ENCODE data around the gene EPHA4.

The EPHA4 gene

DNA sequence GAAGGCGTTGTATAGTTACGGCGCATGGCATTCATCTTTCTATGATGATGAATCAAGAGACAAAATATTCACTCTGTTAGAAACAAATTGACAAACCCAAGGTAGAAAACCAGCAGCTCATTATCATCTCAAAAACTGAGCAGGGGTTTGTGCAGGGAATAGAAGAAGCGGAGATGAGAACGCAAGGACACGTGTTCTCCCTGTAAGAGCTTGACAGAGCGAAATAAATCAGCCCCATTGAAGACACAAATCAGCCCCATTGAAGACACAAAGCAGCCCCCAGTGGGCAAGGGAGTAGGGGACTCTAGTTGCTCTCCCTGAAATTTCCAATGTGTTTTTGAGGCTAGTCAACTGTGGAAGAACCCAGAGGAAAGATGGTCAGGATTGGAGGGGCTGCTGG is 199.2 kb downstream of the EPHA4 start:
- no peak for DNase-seq (ENCODE audit: low spot score)
- no peak for TF ChIP-seq CTCF (conservative IDR thresholded peaks at IDR 0.05; ENCODE audit: low read depth)
- ChIA-PET POLR2A (ENCODE audit: low non-redundant PET) (no interaction called here), CTCF (no interaction called here)
- no peak overlapping the region for H3K27ac ChIP-seq

DNA sequence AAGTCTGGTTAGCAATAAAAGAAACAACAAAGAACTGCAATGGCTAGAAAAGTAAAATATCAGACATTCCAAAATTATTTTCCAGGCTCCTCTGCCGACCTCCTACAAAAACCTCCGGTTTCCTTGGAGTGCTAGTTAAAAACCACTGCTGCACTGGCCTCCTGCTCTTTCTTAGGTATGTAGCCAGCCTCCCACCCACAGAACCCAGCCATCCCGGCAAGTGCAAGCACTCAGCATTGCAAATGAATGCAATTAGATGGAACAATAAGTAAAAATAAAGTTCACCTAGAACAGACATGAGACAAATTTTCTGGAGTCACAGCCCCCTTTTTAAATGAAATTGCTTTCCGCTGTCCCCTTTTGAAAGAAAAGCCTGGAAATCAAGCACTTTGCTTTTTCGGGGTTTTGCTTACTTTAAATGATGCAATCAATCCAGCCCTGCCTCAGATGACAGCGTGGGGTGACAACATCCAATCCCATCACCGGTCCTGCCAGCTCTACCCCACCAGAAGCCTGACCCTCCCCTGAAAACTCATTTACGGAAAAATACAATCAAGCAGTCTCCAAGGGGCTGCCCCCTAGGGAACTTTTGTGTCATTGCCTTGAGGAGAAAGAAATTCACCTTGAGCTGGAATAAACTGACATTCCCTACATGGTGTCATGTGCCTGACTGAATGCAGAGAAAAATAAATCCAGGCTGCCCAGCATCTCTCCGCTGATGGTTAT is 199.8 kb downstream of the EPHA4 start:
- ChIA-PET POLR2A (ENCODE audit: low non-redundant PET) (no interaction called here), CTCF (no interaction called here)
- no peak overlapping the region for H3K27ac ChIP-seq
- no peak for TF ChIP-seq CTCF (conservative IDR thresholded peaks at IDR 0.05; ENCODE audit: low read depth)
- DNase-seq (ENCODE audit: low spot score) = no peak

GRCh38 chr2:221371347-221371746 is 200.8 kb downstream of the EPHA4 start:
- POLR2A ChIA-PET (ENCODE audit: low non-redundant PET) = no interaction called here

DNA sequence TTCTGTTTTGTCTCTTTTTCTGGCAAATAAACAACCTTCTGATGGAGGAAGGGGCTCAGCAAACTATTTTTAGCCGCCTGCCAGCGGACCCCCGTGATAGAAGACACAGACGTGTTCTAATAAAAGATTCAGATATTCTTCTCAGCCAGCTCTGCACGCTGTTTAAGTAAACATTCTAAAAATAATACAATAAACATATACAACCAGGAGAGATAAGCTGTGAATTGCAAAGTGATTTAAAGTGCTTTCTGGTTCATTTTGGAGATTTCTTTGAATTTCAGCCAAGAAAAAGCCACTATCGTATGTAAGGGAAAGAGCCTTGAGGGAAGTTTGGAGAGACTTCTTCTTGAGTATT is 201.3 kb downstream of the EPHA4 start:
- no peak overlapping the region for H3K27ac ChIP-seq
- DNase-seq (ENCODE audit: low spot score) = no peak
- POLR2A ChIA-PET (ENCODE audit: low non-redundant PET) = no interaction called here
- CTCF ChIA-PET = interaction anchor here (0.7 kb wide), 1 partner anchor 177 kb away, joined by 3 read pairs; no protein-coding TSS in a partner anchor
- no peak for TF ChIP-seq CTCF (conservative IDR thresholded peaks at IDR 0.05; ENCODE audit: low read depth)

More at GRCh38 chr2:221371347-221371746, 200.8 kb downstream of the EPHA4 start:
- DNase-seq (ENCODE audit: low spot score) = no peak
- H3K27ac ChIP-seq = no peak overlapping the region
- CTCF ChIA-PET = interaction anchor here (0.5 kb wide), 1 partner anchor 20 kb away, joined by 4 read pairs; no protein-coding TSS in a partner anchor
- TF ChIP-seq CTCF (conservative IDR thresholded peaks at IDR 0.05; ENCODE audit: low read depth) = no peak

DNA sequence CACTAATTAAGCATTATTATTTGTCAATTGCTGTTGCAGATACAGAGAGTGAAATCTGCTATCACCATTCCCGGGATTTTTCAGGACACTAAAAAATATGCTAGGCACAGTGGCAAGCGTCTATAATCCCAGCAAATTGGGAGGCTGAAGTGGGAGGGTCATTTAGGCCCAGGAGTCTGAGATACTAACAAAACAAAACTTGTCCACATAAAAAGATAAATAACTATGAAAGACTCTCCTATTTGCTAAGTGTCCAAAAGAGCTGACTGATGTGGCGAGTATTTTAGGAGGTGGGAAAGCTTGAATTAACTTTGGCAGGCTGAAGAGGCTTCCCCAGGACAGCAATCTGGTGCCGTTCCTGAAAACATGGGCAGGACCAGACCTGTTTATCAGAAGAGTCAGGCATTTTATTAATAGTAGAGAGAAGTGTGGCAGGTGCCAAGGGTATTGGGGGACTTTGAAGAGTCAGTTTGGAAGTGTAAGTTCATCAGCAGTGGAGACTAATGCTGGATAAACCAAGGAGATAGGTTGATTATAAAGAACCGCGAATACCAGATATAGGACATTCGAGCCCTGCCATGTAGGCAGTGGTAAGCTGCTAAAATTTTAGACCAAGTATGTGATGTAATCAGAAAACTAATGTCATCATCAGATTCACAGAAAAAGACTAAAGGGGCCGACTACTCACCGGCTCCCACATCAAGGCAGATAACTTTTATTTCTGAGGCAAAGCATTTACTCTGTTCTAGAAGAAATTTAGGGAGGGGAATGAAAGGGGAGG is 201.8 kb downstream of the EPHA4 start:
- POLR2A ChIA-PET (ENCODE audit: low non-redundant PET) = no interaction called here
- H3K27ac ChIP-seq = no peak overlapping the region
- no peak for DNase-seq (ENCODE audit: low spot score)
- CTCF ChIA-PET = interaction anchor here (0.7 kb wide), 1 partner anchor 178 kb away, joined by 3 read pairs; no protein-coding TSS in a partner anchor
- TF ChIP-seq CTCF (conservative IDR thresholded peaks at IDR 0.05; ENCODE audit: low read depth) = no peak
